Stimulated activated CD4-positive, alpha-beta T cell treated with anti-CD3 and anti-CD28 coated beads, Interleukin-1b, Interleukin-23, amount 100 ng/mL, for 1 hour (primary cell): Measurements from ENCODE around the gene PKIB.
"Not testable (repeated sequence)": the region's sequence is repeated elsewhere in the genome, so short reads cannot be mapped to it uniquely, and the experiment has no call there.

Source experiments
- DNase-seq, 2 donors: peaks; one replicate each; pipeline ENCODE4 v3.0.0-alpha.2; 2020; ENCODE audit warnings: low read depth in 2 of 2

PKIB gene

DNA sequence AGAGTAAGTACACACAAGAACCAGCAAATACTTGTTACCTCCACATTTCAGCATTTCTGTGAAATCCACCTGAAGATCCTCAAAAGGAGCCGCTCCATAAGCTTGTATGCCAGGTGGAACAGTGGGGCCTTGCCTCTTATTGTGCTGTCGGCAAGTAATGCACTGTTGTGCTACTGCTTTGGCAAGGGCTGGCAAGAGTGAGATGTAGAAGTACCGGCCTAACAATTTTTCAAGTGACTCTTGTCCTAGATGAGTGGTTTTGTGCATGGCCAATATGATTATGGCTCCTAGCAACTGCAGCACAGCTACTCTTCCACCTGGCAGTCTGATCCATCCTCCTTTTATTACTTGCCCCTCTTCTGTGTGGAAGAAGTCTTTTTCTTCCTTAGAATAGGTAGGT is 134.7 kb downstream of the PKIB start:
- not testable (repeated sequence) for DNase-seq

DNA sequence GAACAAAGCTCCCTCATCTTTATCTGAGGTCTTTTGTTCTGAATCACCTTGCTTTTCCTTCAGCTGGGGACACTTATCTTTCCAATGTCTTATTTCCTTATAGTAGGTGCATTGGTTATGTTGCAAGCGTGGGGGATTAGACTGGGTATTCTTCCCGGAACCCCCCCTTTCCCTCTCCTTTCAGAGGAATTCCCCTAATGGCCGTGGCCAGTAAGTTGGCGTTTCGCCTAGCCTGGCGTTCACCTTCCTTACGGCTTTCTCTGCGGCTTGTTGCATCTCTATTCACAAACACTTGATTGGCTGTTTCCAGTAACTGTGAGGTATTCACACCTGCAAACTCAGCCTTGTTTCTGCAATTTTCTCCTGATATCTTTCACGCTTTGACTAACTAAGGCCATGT is 136.5 kb downstream of the PKIB start:
- DNase-seq: no peak

DNA sequence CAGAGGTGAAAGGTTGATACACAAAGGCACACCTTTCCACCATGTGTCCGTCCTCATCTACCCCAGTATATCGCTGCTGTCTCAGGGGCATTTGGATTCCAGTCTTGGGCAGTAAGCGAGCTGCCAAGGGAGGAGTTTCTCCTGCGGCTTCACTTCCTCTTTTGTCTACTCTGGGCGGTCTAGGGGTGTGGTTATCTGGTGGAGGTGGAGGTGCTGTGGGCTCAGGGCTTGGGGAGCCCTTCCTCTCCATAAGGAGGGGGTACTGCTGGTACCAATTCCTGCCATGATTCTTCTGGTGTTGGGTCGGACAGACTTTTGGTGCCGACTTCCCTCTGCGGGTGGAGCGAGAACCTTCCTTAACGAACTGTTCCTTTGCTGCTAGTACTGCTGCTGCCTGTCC is 137.4 kb downstream of the PKIB start:
- no peak for DNase-seq

DNA sequence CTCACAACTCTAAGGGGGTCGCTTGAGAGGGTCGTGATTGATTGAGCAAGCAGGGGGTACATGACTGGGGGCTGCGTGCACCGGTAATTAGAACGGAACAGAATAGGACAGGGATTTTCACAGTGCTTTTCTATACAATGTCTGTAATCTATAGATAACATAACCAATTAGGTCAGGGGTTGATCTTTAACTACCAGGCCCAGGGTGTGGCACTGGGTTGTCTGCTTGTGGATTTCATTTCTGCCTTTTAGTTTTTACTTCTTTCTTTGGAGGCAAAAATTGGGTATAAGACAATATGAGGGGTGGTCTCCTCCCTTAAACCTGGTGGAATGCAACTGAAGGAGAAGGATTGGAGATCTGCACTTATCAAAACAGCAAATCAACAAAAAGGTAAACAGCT is 138.7 kb downstream of the PKIB start:
- not testable (repeated sequence) for DNase-seq

DNA sequence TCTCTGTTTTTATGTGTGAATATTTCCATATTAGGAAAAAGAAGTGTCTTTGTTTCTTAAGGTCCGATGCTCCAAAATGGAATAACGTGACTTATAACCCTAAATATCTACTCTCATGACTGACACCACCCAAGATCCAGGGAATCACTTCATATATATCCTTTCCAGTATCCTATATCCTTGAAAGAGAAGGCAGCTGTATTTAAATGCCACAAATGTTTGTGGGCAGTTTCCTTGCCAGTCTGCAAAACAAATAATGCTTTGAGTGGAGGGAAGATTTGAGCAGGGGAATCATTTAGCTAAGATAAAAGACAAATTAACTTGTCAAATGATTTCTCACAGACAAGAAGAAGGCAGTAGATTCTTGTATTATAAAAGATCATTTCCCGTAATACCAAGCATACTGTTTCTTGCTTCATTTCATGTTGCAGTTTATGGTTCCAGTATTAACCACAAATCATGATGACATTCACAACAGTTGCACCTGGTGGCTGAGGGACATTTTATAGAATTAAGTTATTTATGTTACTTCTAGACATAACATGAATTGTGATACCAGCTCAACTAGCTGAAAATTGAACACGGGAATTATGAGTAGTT is 139.3 kb downstream of the PKIB start:
- no peak for DNase-seq

DNA sequence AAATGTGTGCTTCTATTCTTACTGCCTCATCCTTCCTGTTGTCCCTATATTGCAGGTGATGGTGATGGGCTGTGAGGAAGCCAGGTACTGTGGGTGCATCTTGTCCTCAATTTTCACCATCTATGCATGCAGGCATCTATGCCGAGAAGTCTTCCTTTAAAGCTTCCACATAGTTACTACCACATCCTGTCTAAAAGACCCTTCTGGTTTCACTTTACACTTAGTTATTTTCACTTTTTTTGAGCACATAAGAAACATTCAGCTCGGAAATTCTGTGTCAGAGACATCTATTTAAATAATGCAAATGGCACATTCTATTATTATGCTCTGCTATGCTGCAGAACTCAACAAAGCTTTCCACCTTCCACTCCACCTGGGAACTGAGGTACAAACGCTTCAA is 141.1 kb downstream of the PKIB start:
- DNase-seq: no peak

DNA sequence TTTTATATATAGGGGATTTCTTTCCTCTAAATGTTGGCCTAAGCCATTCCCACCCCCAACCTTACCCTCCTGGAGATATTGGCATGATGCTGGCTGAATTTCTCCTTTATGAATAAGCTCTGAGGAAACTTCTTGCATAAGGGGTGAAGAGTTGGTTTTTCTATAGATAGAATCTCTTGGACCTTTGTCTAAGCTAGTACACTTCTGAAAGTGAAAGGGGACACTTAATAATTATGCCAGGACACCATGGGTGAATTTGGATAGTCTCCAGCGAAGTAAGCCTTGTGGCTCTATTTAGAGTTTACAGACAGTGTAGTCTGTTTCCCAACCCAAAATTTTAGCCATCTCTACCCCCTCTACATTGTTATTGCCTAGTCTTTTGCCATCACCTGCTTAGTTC is 142.3 kb downstream of the PKIB start:
- no peak for DNase-seq

DNA sequence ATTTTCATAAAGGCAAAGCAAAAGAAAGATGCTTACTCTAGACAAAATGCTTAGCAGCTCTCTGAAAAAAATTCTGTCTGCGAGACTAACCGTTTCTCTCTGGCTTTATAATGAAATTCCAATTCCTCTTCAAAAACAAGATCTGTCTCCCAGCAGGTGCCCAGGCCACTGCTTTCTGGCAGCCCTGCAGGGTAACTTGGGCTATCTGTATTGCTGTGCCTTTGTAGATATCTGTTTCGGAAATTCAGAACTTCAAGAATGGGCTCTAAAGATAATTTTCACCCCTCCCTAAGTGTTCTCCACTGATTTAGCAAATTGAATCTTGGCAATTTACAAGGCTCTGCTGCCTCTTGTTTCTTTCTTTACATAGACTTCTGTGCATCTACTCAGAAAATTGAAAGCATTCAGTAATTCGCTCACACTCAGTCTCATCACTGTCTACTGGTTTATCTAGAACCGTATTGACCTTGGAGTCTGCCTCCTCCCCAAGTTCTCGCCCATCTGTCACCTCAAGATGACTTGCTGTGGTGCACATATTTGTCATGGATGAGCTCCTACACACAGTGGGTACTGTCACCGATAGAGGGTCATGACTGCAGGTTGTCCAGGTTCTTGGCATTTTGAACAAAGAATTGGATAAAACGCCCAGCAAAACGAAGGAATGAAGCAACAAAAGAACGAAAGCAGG is 142.9 kb downstream of the PKIB start:
- DNase-seq: no peak

DNA sequence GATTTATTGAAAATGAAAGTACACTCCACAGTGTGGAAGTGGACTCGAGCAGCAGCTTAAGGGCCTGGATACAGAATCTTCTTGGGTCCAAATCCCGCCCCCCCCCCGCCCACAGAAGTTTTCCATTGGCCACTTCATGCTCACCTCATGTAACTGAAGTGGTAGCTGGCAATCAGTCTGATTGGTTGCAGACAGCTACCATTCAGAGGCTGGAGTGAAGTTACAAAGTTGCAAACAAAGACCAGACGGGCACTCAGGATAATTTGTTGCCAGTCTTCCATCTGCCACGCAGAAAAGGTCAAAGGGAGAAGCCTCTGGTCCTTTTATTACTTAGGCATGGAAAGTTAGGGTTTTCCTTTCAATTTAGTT is 143.5 kb downstream of the PKIB start:
- no peak for DNase-seq

DNA sequence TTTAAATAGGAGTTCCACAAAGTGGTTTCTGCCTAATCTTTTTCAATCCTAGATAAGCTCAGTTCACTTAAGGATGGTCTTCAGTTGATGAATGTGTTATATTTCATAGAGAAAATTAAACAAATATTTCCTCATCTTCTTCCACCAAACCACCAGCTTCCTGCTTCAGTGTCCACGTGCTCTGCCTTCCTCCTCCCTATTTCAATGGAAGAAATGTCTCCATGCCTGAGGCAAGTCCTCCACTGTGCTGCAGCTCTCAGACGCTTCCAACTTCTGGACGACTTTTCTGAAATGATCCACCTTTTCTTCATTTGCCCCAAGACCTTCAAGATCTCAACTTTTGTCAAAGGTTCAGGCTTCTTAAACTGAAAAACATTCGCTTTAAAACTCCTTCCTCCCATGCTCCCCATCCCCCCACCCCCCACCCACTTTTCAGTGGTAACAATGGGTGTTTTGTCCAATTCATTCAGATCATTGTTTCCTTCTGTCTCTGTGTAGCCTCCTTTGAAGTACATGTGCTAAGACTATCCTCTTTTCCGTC is 144.1 kb downstream of the PKIB start:
- DNase-seq: no peak

DNA sequence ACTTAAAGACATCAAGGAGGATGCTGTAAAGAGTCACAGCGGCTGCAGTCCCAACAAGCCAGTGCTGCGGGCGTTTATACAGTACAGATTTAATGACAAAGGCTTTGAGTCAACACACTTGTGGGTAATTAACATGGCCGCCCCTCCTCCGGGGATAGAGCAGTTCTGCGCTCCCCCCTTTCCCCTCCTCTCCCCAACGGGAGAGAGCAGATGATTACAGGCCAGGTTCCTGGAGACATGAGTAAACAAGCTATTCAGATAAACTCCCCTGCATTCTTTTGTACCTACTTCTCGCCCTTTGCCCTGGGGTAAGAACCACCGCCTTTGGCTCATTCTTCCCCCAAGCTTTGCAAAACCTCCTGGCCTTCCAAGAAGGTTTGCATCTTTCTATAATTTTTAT is 145.7 kb downstream of the PKIB start:
- no peak for DNase-seq

DNA sequence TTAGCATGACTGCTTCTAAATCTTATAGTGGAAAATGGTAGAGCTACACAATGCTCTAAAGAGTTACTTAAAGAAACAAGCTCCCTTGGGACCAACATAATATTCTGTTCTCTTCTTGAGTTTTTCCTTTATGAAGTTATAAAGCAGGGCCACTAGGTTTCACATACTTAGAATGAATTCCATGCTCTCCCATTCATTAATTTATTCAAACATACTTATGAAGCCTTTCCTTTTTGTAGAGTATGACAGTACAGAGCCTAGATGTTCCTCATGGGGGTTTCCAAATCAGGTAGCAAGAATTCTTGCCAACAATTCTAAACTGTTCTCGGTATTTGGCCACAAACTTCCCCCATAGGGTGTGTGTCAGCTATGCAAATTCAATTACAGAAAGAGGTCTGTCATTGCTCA is 148.7 kb downstream of the PKIB start:
- no peak for DNase-seq

DNA sequence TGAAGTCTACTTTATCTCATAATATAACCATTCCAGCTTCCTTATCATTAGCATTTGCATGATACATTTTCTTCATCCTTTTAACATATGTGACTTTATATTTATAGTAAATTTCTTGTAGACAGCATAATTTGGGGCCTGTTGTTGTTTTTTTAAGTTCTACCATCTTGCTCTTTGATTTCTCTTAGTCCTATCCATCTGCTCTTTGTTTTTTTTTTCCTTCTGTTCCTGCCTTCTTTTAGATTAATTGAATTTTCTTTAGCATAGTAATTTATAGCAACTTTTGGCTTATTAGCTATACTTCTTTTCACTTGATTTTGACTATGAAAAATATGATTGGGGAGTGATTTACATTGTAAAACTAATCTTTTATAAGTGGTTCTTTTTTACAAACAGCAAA is 150.1 kb downstream of the PKIB start:
- DNase-seq: no peak

DNA sequence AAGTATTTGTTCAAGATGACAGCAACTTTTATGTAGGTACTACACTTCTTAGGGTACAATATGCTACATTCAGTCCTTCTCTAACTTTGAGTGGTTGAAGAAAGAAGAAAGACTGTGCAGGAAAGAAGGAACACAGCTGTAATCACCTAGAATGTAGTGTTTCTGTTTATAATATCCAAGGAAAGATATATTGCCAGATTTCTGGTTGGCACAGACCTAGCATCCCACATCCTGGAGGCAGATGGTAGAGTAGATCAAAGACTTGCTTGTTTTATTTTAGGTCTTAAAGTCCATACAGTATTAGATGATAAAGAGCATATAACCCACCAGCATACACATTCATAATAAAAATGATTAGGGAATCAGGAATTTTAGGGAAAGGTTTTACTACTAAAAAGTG is 156.1 kb downstream of the PKIB start:
- no peak for DNase-seq

DNA sequence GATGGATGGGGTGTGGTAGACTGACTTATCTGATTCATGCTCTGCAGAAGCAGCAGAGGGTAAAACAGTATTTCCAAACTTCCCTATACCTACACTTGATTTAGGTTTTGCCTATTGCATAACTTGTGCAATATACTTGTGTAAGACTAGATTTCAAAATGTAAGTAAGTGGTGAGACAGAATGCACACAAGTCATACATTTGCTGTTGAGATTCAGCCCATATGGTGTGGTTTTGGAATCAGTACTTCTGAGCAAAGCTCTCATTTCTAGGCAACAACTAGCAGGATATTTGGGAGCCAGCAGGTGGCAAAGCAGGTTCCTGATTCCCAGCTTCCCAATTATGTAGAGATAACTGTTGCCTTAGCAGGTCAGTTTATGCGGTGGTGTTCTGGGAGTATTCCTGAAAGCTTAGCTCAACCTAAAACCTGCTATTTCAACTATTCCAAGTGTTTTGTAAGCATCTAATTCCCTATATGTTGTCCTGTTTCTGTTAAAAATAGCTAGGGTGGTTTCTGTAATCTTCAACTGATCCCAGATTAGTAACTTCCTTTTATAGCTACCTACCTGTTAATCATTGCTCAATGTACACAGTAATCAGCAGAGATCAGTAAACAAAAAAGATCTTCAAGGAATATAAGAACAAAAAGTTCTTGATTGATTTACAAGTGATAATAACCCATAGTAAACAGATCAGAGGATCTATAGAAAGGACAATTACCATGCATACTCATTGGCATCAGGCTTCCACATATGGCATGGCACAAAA is 160.8 kb downstream of the PKIB start:
- no peak for DNase-seq

DNA sequence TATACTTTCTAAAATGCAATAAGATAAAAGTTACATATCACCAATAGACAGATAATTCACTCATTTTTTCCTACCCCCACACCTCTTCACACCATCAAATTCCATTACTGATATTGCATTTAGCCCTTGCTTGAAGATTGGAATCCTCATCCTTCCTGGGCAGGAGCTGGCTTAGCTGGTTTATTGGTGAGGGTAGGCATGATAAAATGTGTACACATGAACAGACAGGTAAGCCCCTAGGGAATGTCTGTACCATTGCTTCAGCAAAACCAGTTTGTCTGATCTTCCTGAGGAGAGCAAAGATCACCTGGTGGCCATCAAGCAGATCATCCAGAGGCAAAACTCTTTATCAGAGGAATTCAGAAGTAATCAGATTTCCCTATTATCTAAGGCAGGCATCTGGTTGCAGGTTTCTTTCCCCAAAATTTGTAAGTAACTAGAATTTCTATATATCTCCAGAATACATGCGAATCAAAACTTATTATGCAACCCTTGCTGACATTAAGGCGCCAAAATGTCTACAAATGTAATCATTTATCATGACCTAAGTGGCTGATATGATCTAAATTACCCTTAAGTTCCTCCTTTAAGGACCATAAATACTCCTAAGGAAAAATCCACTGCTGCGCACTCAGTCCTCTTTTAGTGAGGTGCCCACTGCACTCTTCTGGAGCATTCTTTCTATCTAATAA is 162.7 kb downstream of the PKIB start:
- no peak for DNase-seq
